Prostate gland (tissue), 2 donors: ENCODE data around the gene DDX31.

Source experiments
- CTCF ChIP-seq, 4 experiments: fragments of 200-600 bp in 2 of 4; fragments of 450-650 bp in 2 of 4; sonication (generic) in 2 of 4; IDR thresholded peaks; 1 replicate in 3 of 4; 2 replicates in 1 of 4; pipeline ENCODE4 v1.5.1; 2016 to 2019; ENCODE audit warnings: antibody characterized with exemption in 4 of 4, mild to moderate bottlenecking in 2 of 4, moderate library complexity in 2 of 4
- POLR2A ChIP-seq: fragments of 450-650 bp; IDR thresholded peaks from one replicate; pipeline ENCODE4 v1.6.1; 2016; ENCODE audit warnings: antibody characterized with exemption, mild to moderate bottlenecking

GRCh38 chr9:132596200-132596599, 73.6 kb downstream of the DDX31 start:
- no peak for TF ChIP-seq CTCF (IDR thresholded peaks at IDR 0.05)
- no peak for TF ChIP-seq POLR2A
